Measurements from ENCODE around the gene IRGC. TPM values are rescaled to one million over a fixed set of nuclear protein-coding genes. Genes with fewer than 3 reads are reported as not detected.

IRGC gene
- total RNA-seq, 2 donors from 2014 or later, result not detected

GRCh38 chr19:43690890-43691289, 25.0 kb upstream of the IRGC start:
- no peak overlapping the region for H3K27ac Mint-ChIP-seq
- H3K9ac ChIP-seq (ENCODE audit: extremely low read depth, low read length, poor library complexity, severe bottlenecking), result no peak overlapping the region
- DNase-seq, result no peak
- H3K4me1 Mint-ChIP-seq, result peaks cover 7% of the 10 kb centered on the region
- H3K4me1 ChIP-seq (ENCODE audit: control insufficient read depth, insufficient read depth, low read length), result no peaks in the 10 kb centered on the region
- H3K27me3 Mint-ChIP-seq (ENCODE audit: insufficient read depth), result peaks cover 42% of the 10 kb centered on the region
- peaks cover 13% of the 10 kb centered on the region for H3K9me3 ChIP-seq (ENCODE audit: control insufficient read depth, low read length)
- no peaks in the 10 kb centered on the region for H3K36me3 ChIP-seq (ENCODE audit: control insufficient read depth, insufficient read depth, low read length)
- whole genome bisulfite sequencing, 2 experiments (ENCODE audit: insufficient coverage in 1 of 2, insufficient read length in 1 of 2), result 83 to 92% methylated on average over 3 of the region's 3 CpGs
- no peaks in the 10 kb centered on the region for H3K27me3 ChIP-seq (ENCODE audit: control insufficient read depth, insufficient read depth, low read length, poor library complexity, severe bottlenecking)
- H3K9me3 Mint-ChIP-seq, result peaks cover 20% of the 10 kb centered on the region
- no peak overlapping the region for H3K4me3 ChIP-seq (ENCODE audit: low read length)
- no peaks in the 10 kb centered on the region for H3K36me3 Mint-ChIP-seq (ENCODE audit: low read depth)
- TF ChIP-seq, protein P1, sequence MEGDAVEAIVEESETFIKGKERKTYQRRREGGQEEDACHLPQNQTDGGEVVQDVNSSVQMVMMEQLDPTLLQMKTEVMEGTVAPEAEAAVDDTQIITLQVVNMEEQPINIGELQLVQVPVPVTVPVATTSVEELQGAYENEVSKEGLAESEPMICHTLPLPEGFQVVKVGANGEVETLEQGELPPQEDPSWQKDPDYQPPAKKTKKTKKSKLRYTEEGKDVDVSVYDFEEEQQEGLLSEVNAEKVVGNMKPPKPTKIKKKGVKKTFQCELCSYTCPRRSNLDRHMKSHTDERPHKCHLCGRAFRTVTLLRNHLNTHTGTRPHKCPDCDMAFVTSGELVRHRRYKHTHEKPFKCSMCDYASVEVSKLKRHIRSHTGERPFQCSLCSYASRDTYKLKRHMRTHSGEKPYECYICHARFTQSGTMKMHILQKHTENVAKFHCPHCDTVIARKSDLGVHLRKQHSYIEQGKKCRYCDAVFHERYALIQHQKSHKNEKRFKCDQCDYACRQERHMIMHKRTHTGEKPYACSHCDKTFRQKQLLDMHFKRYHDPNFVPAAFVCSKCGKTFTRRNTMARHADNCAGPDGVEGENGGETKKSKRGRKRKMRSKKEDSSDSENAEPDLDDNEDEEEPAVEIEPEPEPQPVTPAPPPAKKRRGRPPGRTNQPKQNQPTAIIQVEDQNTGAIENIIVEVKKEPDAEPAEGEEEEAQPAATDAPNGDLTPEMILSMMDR (conservative IDR thresholded peaks at IDR 0.05), result no peak
- no peak overlapping the region for H3K27ac ChIP-seq (ENCODE audit: low read depth, low read length)
- no peak overlapping the region for H3K4me3 Mint-ChIP-seq

DNA sequence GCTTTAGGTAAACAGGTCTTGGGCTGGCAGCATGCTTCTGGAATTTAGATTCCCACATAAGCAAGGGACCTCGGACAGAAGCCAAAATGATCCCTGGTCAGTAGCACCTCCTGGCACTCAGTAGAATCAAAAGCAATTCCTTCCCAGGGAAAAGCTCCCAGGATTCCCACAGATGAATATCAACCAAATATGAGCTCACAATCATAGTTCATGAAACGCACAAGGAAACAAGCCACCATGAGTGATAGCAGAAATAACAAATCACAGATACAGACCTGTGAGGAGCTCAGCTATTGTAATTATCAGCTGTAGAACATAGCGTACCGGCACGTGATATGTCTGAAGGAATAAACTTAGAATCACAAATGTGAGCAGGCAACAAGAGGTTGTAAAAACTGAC, 24.1 kb upstream of the IRGC start:
- 92 to 95% methylated on average over 5 of the region's 5 CpGs for WGBS, 2 experiments (ENCODE audit: insufficient coverage in 1 of 2, insufficient read length in 1 of 2)

GRCh38 chr19:43692385-43692784, 23.5 kb upstream of the IRGC start:
- Mint-ChIP-seq H3K36me3 (ENCODE audit: low read depth) (no peaks in the 10 kb centered on the region), H3K9me3 (peaks cover 24% of the 10 kb centered on the region), H3K4me3 (no peak overlapping the region), H3K4me1 (peaks cover 3% of the 10 kb centered on the region), H3K27ac (no peak overlapping the region), H3K27me3 (ENCODE audit: insufficient read depth) (peaks cover 57% of the 10 kb centered on the region)
- no peak overlapping the region for H3K9ac ChIP-seq (ENCODE audit: extremely low read depth, low read length, poor library complexity, severe bottlenecking)
- no peak for DNase-seq
- WGBS, 2 experiments (ENCODE audit: insufficient coverage in 1 of 2, insufficient read length in 1 of 2), result 92 to 100% methylated on average over 1 of the region's 2 CpGs
- H3K9me3 ChIP-seq (ENCODE audit: control insufficient read depth, low read length), result peaks cover 18% of the 10 kb centered on the region
- TF ChIP-seq, protein P1 (conservative IDR thresholded peaks at IDR 0.05), result no peak
- no peaks in the 10 kb centered on the region for H3K4me1 ChIP-seq (ENCODE audit: control insufficient read depth, insufficient read depth, low read length)
- no peak overlapping the region for H3K4me3 ChIP-seq (ENCODE audit: low read length)
- no peak overlapping the region for H3K27ac ChIP-seq (ENCODE audit: low read depth, low read length)
- peaks cover 5% of the 10 kb centered on the region for H3K27me3 ChIP-seq (ENCODE audit: control insufficient read depth, insufficient read depth, low read length, poor library complexity, severe bottlenecking)
- H3K36me3 ChIP-seq (ENCODE audit: control insufficient read depth, insufficient read depth, low read length), result no peaks in the 10 kb centered on the region

More for the DNA sequence above, 24.1 kb upstream of the IRGC start:
- peaks cover 24% of the 10 kb centered on the region for H3K9me3 Mint-ChIP-seq
- DNase-seq, result no peak
- H3K9ac ChIP-seq (ENCODE audit: extremely low read depth, low read length, poor library complexity, severe bottlenecking), result no peak overlapping the region
- H3K4me3 ChIP-seq (ENCODE audit: low read length), result no peak overlapping the region
- H3K27ac ChIP-seq (ENCODE audit: low read depth, low read length), result no peak overlapping the region
- peaks cover 18% of the 10 kb centered on the region for H3K9me3 ChIP-seq (ENCODE audit: control insufficient read depth, low read length)
- no peaks in the 10 kb centered on the region for H3K36me3 Mint-ChIP-seq (ENCODE audit: low read depth)
- H3K27me3 Mint-ChIP-seq (ENCODE audit: insufficient read depth), result peaks cover 50% of the 10 kb centered on the region
- peaks cover 4% of the 10 kb centered on the region for H3K27me3 ChIP-seq (ENCODE audit: control insufficient read depth, insufficient read depth, low read length, poor library complexity, severe bottlenecking)
- no peaks in the 10 kb centered on the region for H3K4me1 ChIP-seq (ENCODE audit: control insufficient read depth, insufficient read depth, low read length)
- TF ChIP-seq, protein P1 (conservative IDR thresholded peaks at IDR 0.05), result no peak
- H3K4me1 Mint-ChIP-seq, result peaks cover 6% of the 10 kb centered on the region
- no peaks in the 10 kb centered on the region for H3K36me3 ChIP-seq (ENCODE audit: control insufficient read depth, insufficient read depth, low read length)
- no peak overlapping the region for H3K27ac Mint-ChIP-seq
- H3K4me3 Mint-ChIP-seq, result no peak overlapping the region
